Left lobe of liver (tissue), 2 donors: Measurements from ENCODE around the gene XRCC2. TPM values are rescaled to one million over a fixed set of nuclear protein-coding genes. Genes with fewer than 3 reads are reported as not detected.

Experiments used
- ATAC-seq: fragments of 200-7000 bp; cut with Tn5 transposase; one replicate; pipeline ENCODE4 v1.9.1; 2020; ENCODE audit warnings: mild to moderate bottlenecking, moderate library complexity
- DNase-seq: peaks from one replicate; pipeline ENCODE4 v3.0.0-alpha.2; 2020; ENCODE audit warnings: low spot score
- total RNA-seq: library from RNA; stranded (reverse); gene quantifications from one replicate; pipeline ENCODE4 v1.2.1, GENCODE V29; 2021
- donor health status: DM: no; HTN: no; CAD: no; lungs with moderate emphysema.
- donor health status: DM: no; HTN: yes; CAD: no.

Gene XRCC2
- total RNA-seq, 1 donor from 2014 or later = 0.18 TPM

- ATAC-seq = no peak
- no peak for DNase-seq
Observed at GRCh38 chr7:152618427-152618826, 57.5 kb downstream of the XRCC2 start.

GRCh38 chr7:152617056-152617455, 58.9 kb downstream of the XRCC2 start:
- ATAC-seq = no peak

GRCh38 chr7:152615031-152615741, 60.8 kb downstream of the XRCC2 start:
- no peak for ATAC-seq
- no peak for DNase-seq

More at GRCh38 chr7:152617056-152617455, 58.9 kb downstream of the XRCC2 start:
- DNase-seq = no peak

DNA sequence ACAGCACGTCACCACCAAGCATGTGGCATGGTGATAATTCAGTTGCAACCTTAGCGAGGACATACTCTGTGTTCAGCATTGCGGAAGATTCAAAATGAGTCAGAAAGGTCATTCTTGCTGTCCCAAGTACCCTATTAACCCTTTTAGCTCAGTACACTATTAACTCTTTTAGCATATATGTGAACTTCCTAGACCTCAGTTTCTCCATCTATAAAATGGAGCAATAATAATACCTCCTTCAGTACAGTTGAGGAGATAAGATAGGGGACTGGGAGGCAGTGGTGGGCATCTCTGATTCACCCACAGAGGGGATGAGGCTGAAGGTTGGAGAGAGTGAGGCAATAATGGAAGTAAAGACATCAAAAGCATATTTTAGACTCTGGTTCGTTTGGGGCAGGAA, 67.3 kb downstream of the XRCC2 start:
- ATAC-seq (no peak), DNase-seq (no peak)

DNA sequence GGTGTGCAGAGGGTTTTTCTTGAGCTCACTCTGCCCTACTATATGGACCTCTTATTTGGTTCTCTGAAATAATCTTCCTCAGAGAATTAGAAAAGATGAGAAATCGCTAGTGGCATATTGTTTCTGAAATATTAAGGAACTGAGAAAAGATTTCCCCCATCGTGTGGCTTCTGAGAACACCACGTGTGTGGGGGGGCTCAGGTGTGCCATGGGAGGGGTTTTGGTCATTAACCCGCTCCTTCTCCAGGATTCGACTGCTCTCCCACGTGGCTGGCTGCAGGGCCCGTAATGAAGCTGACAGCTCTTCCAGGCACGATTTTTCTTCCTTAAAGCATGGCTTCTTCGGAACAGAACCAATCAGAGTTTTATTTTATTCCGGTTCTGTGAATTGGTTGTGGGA, 67.7 kb downstream of the XRCC2 start:
- DNase-seq (no peak), ATAC-seq (no peak)

GRCh38 chr7:152607007-152607406, 68.9 kb downstream of the XRCC2 start:
- DNase-seq = no peak
- no peak for ATAC-seq

- ATAC-seq (no peak), DNase-seq (no peak)
Observed at GRCh38 chr7:152602962-152603361, 73.0 kb downstream of the XRCC2 start.

DNA sequence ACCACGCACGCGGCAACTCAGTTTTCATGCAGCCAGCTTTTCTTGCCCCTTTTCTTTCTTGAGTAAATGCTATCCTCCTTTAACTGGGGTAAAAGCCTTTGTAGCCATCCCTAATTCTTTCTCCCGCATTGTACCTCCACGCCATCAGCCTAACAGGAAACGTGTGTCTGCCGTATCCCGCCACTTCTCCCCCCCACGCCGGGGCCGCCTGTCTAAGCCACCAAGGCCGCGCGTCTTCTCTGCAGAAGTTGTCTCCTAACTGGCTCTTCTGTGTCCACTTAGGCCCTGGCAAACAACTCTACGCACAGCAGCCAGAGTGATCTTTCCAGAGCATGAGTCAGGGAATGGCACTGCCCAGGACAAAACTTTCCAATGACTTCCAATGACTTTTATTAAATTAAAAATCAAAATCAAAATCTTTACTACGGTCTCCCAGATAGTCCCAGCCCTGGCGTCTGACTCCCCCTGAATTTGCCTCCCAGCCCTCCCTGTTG, 74.6 kb downstream of the XRCC2 start:
- ATAC-seq (no peak), DNase-seq (no peak)

- DNase-seq = no peak
- no peak for ATAC-seq
Observed at GRCh38 chr7:152600266-152600665, 75.7 kb downstream of the XRCC2 start.

DNA sequence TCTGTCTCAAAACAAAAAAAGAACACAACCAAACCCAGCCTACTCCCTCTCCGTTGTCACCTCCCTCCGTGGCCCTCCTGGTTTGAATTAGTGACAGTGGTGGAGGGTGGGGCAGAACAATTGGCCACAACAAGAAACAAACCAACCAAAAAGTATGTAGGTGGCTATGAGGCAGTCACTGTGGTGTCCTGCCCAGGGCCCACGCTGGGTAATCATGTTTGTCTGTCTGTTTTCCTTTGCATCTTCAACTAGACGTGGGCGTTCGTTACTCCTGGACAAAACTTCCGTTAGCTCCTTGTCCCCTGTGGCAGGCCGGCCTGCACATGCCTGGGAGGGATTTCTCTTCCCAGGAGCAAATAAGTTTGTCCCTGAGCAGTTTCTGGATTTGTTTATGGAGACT, 78.4 kb downstream of the XRCC2 start:
- ATAC-seq (no peak), DNase-seq (no peak)

DNA sequence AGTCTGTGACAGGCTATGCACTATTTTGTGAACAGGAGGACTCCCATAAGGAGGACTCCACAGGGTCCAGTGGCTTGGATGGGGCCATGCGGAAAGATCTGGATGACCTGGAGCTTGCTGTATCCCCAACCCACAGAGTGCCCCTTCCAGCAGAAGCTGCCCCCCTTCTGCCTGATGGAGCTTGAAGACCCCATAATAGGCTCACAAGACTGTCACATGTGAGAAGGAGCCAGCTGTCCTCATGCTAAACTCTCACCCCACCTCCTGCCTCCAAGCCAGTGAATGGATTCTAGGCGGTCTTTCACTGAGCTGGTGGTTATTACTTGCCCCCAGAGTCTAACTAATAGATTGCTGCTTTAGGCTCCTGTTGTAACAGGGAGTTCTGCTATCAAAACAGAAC, 79.1 kb downstream of the XRCC2 start:
- DNase-seq = no peak
- ATAC-seq = no peak

Other genes starting within 250 kb of the XRCC2 start
- gene KMT2C, start 240.1 kb downstream of the XRCC2 start, total RNA-seq = 34.5 TPM
- gene ACTR3B, start 83.6 kb upstream of the XRCC2 start, total RNA-seq = 6.5 TPM